GM12891 (cell line): Measurements from ENCODE around the gene PRKACG.

ENCODE experiments used
- POLR2A ChIP-seq: IDR thresholded peaks from 2 replicates; pipeline ENCODE4 v1.6.1; 2011; ENCODE audit warnings: low read depth, low read length, control low read depth
- POLR2AphosphoS5 ChIP-seq: IDR thresholded peaks from 2 replicates; pipeline ENCODE4 v1.6.1; 2011; ENCODE audit warnings: low read depth, low read length, control low read depth
- SPI1 ChIP-seq: IDR thresholded peaks from 2 replicates; pipeline ENCODE4 v1.6.1; 2011; ENCODE audit warnings: low read depth, low read length, control low read depth
- TAF1 ChIP-seq: IDR thresholded peaks from 2 replicates; pipeline ENCODE4 v1.6.1; 2011; ENCODE audit warnings: low read depth, low read length, control low read depth

GRCh38 chr9:68999393-69000105 lies 14.4 kb downstream of the PRKACG start:
- TF ChIP-seq TAF1 = no peak
- TF ChIP-seq POLR2A = no peak
- no peak for TF ChIP-seq POLR2AphosphoS5
- no peak for TF ChIP-seq SPI1
